GM23338 (cell line): ENCODE measurements around the gene ARHGEF28.

Source experiments
- EZH2 ChIP-seq: fragments of 200-600 bp; sonication (generic); IDR thresholded peaks from one replicate; pipeline ENCODE4 v1.8.0; 2017; ENCODE audit warnings: antibody characterized with exemption, mild to moderate bottlenecking, low read depth; ENCODE audit not compliant: unreplicated experiment
- POLR2AphosphoS5 ChIP-seq: IDR thresholded peaks from 2 replicates; pipeline ENCODE4 v1.6.1; 2016; ENCODE audit warnings: antibody characterized with exemption, low read depth
- STAT1 ChIP-seq: IDR thresholded peaks from one replicate; pipeline ENCODE4 v1.6.1; 2016; ENCODE audit warnings: antibody characterized with exemption; ENCODE audit not compliant: unreplicated experiment
- TF ChIP-seq, protein P1 (sequence below), 2 experiments: fragments of 200-600 bp in 1 of 2; sonication (generic) in 1 of 2; conservative IDR thresholded peaks; 2 replicates each; pipeline versions ENCODE4 v1.5.1 to v1.6.1; 2016 to 2017; ENCODE audit warnings: antibody characterized with exemption in 2 of 2, low read depth in 2 of 2, mild to moderate bottlenecking in 2 of 2, moderate library complexity in 1 of 2

DNA sequence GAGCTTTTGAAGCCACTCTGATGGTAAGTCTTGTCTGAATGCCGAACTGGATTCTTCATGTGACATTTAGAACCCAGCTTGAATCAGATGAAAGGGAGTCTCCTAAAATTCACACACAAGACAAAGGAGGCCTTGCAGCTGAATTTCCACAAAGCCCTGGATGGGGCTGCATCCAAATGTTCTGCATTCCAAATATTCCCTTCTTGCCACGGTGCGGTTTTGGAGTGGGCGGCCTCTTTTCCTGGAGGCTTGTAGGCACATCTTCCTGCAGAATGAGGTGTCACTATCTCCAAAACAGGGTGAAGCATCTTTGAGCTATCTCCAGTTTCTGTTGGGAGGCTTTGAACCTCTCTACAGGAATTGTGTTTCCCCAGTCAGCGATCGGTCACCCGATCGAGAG lies 342.7 kb downstream of the ARHGEF28 start:
- TF ChIP-seq, protein P1, sequence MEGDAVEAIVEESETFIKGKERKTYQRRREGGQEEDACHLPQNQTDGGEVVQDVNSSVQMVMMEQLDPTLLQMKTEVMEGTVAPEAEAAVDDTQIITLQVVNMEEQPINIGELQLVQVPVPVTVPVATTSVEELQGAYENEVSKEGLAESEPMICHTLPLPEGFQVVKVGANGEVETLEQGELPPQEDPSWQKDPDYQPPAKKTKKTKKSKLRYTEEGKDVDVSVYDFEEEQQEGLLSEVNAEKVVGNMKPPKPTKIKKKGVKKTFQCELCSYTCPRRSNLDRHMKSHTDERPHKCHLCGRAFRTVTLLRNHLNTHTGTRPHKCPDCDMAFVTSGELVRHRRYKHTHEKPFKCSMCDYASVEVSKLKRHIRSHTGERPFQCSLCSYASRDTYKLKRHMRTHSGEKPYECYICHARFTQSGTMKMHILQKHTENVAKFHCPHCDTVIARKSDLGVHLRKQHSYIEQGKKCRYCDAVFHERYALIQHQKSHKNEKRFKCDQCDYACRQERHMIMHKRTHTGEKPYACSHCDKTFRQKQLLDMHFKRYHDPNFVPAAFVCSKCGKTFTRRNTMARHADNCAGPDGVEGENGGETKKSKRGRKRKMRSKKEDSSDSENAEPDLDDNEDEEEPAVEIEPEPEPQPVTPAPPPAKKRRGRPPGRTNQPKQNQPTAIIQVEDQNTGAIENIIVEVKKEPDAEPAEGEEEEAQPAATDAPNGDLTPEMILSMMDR (conservative IDR thresholded peaks at IDR 0.05; ENCODE audit: low read depth in 2 of 2) = no peak
- TF ChIP-seq POLR2AphosphoS5 (no peak), EZH2 (no peak), STAT1 (no peak)
